Bronchial epithelial cell (primary cell): ENCODE data around the gene JPH2. TPM values are rescaled to one million over a fixed set of nuclear protein-coding genes. Genes with fewer than 3 reads are reported as not detected.

Experiments
- DNase-seq: peaks from one replicate; pipeline ENCODE4 v3.0.0-alpha.2; 2010; ENCODE audit warnings: low read depth
- FAIRE-seq: peaks from 2 replicates; lab custom pipeline; 2011; peaks lifted over from hg19 to GRCh38; lab: Jason Lieb, UNC
- H3K27me3 ChIP-seq: 2 replicates; pipeline ENCODE4 v1.5.1; 2011; ENCODE audit warnings: low read length; ENCODE audit not compliant: control insufficient read depth, insufficient read depth
- H3K36me3 ChIP-seq: 2 replicates; pipeline ENCODE4 v1.5.1; 2011; ENCODE audit warnings: low read length; ENCODE audit not compliant: control insufficient read depth, insufficient read depth
- H3K4me3 ChIP-seq: 2 replicates; pipeline ENCODE4 v1.5.1; 2011; ENCODE audit warnings: mild to moderate bottlenecking, low read depth, low read length, control low read depth
- CTCF ChIP-seq: IDR thresholded peaks from 2 replicates; pipeline ENCODE4 v1.5.1; 2011; ENCODE audit warnings: mild to moderate bottlenecking, moderate library complexity, low read length, control low read depth, inconsistent platforms; ENCODE audit not compliant: insufficient read depth, severe bottlenecking
- total RNA-seq: library from RNA; depleted of rRNA; stranded (reverse); fragments of >200 nt; gene quantifications from 2 replicates; pipeline ENCODE4 v1.2.1, GENCODE V29; 2014

The JPH2 gene
- total RNA-seq, 1 donor from 2014 or later = under 0.01 TPM

DNA sequence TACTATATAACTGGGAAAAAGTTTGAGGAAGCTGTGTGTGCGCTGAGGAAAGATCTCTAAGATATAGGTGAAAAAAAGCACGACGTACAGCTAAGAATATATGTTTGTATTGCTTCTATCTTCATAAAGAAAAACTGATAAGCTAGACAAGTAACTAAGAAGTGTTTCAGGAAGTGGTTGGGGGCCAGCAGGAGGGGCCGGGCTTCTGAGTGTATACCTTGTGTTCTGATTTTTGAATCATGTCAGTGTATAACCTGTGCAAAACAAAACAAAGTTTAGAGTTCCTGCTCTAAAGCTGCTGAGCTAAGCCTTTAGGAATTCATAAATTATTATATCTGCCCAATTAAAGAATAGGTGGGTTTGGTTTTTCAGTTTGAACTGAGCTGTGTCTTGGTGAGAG is 31.5 kb upstream of the JPH2 start:
- no peak for FAIRE-seq
- no peak for TF ChIP-seq CTCF
- Histone ChIP-seq H3K27me3 (no peaks in the 10 kb centered on the region), H3K36me3 (no peaks in the 10 kb centered on the region), H3K4me3 (no peak overlapping the region)
- DNase-seq = no peak

DNA sequence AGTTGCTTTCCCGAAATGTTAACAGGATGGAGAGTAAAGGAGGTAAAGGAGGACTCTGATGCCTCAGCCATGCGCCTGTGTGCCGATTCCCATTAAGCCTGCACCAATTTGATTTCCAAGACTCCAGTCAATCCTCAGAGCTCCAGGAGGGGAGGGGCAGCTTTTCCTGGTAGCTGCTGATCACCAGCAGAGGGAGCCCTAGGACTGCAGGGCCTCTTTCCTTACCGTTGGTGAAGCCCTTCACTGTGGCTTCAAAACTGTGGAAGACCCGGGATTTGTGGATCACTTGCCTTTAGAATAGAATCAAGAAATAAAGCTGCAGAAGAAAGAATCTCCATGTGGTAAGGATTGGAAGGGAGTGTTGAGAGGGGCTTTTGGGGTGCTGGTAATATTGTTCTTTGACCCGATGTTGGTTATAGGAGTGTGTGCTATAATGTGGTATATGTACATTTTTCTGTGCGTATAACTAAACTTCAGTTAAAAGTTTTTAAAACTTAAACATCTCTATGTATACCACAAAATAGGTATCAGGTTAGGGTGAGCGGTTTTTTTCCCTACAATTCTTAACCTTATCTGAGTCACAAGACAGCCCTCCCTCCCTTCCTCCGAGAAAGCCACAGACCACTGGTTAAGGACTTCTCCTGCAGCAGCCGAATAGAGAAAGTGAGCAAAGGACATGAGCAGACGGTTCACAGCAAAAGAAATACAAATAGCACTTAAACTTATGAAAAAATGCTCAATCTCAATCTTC is 30.5 kb upstream of the JPH2 start:
- FAIRE-seq = no peak
- DNase-seq = peak; percentile 56
- Histone ChIP-seq H3K36me3 (no peaks in the 10 kb centered on the region), H3K27me3 (no peaks in the 10 kb centered on the region), H3K4me3 (no peak overlapping the region)
- peak; percentile 97 for TF ChIP-seq CTCF

- no peak overlapping the region for H3K4me3 ChIP-seq
- peak; percentile 87 for TF ChIP-seq CTCF
- no peaks in the 10 kb centered on the region for H3K36me3 ChIP-seq
- no peak for FAIRE-seq
- H3K27me3 ChIP-seq = no peaks in the 10 kb centered on the region
- DNase-seq = no peak
Observed at GRCh38 chr20:44215125-44215524, 28.1 kb upstream of the JPH2 start.

DNA sequence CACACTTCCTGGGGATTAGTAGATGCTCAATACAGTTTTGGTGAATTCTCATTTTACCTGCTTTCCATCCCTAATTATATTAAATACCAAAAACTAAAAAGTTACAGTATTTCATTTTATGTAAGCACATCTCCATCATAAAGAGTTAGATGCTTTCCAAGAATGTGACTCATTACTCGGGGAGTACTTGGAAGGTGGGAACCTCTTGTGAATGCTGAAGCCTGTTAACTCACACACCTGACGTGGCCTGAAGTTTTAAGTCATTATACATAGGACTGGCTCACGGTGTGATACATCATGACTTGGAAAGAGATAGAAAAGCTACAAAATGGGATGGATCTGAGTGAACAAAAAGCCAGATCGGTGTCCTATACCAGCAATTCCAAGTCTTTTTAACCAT is 25.8 kb upstream of the JPH2 start:
- DNase-seq (peak; percentile 94), FAIRE-seq (no peak)
- no peak for TF ChIP-seq CTCF
- H3K4me3 ChIP-seq = no peak overlapping the region
- no peaks in the 10 kb centered on the region for H3K36me3 ChIP-seq
- no peaks in the 10 kb centered on the region for H3K27me3 ChIP-seq

DNA sequence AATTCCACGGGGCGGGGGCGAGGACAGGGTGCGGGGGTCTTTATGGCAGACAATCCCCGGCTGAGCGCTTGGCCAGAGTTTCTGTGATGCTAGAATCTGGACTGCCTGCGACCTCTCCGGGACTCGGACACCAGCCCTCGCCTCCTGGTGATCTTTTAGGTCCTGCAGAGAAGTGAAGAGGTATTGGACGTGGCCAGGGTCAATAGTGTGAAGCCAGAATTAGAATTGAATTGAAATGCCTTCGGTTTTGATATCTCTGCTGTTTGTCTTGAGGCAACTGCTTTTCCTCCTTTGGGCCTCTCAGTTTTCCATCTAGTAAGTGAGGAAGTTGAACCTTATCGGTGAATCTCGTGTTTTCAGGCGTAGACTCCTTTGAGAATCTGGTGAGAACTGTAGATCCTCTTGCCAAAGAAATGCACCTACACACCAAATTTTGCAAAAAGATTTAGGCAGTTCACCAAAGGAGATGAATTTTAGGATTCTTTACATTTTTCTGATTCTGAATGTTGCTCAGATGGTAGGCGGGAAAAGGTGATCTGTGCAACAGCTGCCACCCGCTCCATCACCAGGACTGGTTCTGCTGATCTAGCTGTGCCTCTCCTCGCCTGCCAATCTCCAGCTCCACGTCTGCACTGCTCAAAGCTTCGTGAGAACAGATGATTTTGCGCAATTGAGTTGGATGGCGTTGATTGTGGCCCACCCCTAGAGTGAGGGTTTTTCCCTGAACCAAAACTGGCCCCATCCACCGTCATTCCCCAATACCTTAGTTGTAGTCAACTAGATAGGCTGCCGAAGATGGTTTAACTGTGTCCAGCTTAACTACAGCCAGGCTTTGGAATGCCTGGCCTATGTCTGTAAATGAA is 24.4 kb upstream of the JPH2 start:
- no peak for TF ChIP-seq CTCF
- H3K27me3 ChIP-seq = no peaks in the 10 kb centered on the region
- no peak for FAIRE-seq
- no peak for DNase-seq
- H3K36me3 ChIP-seq = no peaks in the 10 kb centered on the region
- H3K4me3 ChIP-seq = peak overlapping the region; percentile 57
